Vagina (tissue), 2 donors: ENCODE data around the gene TMEM178B. TPM values are rescaled to one million over a fixed set of nuclear protein-coding genes. Genes with fewer than 3 reads are reported as not detected.

ENCODE experiments used
- DNase-seq, 2 donors: peaks; one replicate each; pipeline ENCODE4 v3.0.0-alpha.2; 2017; ENCODE audit errors: extremely low spot score in 2 of 2
- H3K27ac ChIP-seq: fragments of 200-600 bp; sonication (generic); one replicate; pipeline ENCODE4 v1.5.1; 2019
- H3K27me3 ChIP-seq: fragments of 200-600 bp; sonication (generic); one replicate; pipeline ENCODE4 v1.5.1; 2019
- H3K36me3 ChIP-seq, 2 donors: fragments of 200-600 bp; sonication (generic); one replicate each; pipeline ENCODE4 v1.5.1; 2017 to 2019
- H3K4me1 ChIP-seq: fragments of 200-600 bp; sonication (generic); one replicate; pipeline ENCODE4 v1.5.1; 2019
- H3K4me3 ChIP-seq, 2 donors: fragments of 200-600 bp; sonication (generic); 1 replicate in 1 of 2; 2 replicates in 1 of 2; pipeline ENCODE4 v1.5.1; 2016 to 2019
- H3K9me3 ChIP-seq: fragments of 200-600 bp; sonication (generic); one replicate; pipeline ENCODE4 v1.5.1; 2019
- CTCF ChIP-seq, 3 experiments: fragments of 450-650 bp in 2 of 3; fragments of 200-600 bp in 1 of 3; sonication (generic) in 1 of 3; IDR thresholded peaks; one replicate each; pipeline ENCODE4 v1.5.1; 2017 to 2019; ENCODE audit warnings: antibody characterized with exemption in 3 of 3, mild to moderate bottlenecking in 2 of 3, moderate library complexity in 2 of 3
- POLR2A ChIP-seq, 2 donors: fragments of 450-650 bp; IDR thresholded peaks; one replicate each; pipeline ENCODE4 v1.6.1; 2017; ENCODE audit warnings: antibody characterized with exemption in 2 of 2, mild to moderate bottlenecking in 2 of 2, moderate library complexity in 2 of 2
- POLR2AphosphoS5 ChIP-seq, 2 donors: sonication (generic); formaldehyde crosslinking; IDR thresholded peaks; one replicate each; pipeline ENCODE4 v1.9.0; 2017; ENCODE audit warnings: antibody characterized with exemption in 2 of 2, mild to moderate bottlenecking in 2 of 2, low read depth in 1 of 2; ENCODE audit not compliant: insufficient read depth in 1 of 2
- intact Hi-C: fragments of 100-400 bp; cut with DNase I; formaldehyde crosslinking; loops from one replicate; pipeline ENCODE4 v1.15.1; 2023
- total RNA-seq: library from RNA; depleted of rRNA; stranded (reverse); fragments of >200 nt; gene quantifications from one replicate; pipeline ENCODE4 v1.2.3, GENCODE V29; 2016

TMEM178B gene
- total RNA-seq, 1 donor from 2014 or later, result 1.2 TPM

DNA sequence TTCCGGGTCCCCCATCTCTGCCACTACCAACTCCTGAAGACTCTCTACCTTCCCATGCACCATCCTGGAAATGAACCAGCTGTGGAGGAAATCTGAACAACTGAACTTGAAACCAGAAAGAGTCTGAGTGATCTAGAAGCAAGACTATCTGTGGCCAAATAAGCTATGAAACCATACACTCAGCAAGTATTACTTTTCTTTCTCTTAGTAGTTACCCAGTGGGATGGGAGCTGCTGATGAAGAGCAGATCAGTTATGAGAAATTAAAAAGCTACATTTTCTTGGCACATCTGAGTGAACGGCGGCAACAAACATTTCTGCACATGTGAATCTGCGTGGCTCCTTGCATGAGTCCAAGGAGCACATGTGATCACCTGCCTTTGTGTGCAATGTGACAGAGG, 445.8 kb downstream of the TMEM178B start:
- Histone ChIP-seq H3K27me3 (no peaks in the 10 kb centered on the region), H3K27ac (no peak overlapping the region), H3K9me3 (no peaks in the 10 kb centered on the region), H3K4me1 (no peaks in the 10 kb centered on the region), H3K4me3 (no peak overlapping the region), H3K36me3 (no peaks in the 10 kb centered on the region)
- TF ChIP-seq POLR2AphosphoS5 (IDR thresholded peaks at IDR 0.05; ENCODE audit: insufficient read depth in 1 of 2, low read depth in 1 of 2) (no peak), CTCF (IDR thresholded peaks at IDR 0.05) (no peak), POLR2A (IDR thresholded peaks at IDR 0.05) (no peak)
- intact Hi-C loops, result no loop called here
- no peak for DNase-seq

- Histone ChIP-seq H3K27ac (no peak overlapping the region), H3K27me3 (no peaks in the 10 kb centered on the region), H3K9me3 (no peaks in the 10 kb centered on the region), H3K36me3 (no peaks in the 10 kb centered on the region), H3K4me3 (no peak overlapping the region), H3K4me1 (no peaks in the 10 kb centered on the region)
- intact Hi-C loops, result no loop called here
- no peak for TF ChIP-seq POLR2AphosphoS5 (IDR thresholded peaks at IDR 0.05; ENCODE audit: insufficient read depth in 1 of 2, low read depth in 1 of 2)
- no peak for TF ChIP-seq CTCF (IDR thresholded peaks at IDR 0.05)
- no peak for TF ChIP-seq POLR2A (IDR thresholded peaks at IDR 0.05)
- no peak for DNase-seq
These were observed 448.9 kb downstream of the TMEM178B start for GRCh38 chr7:141522657-141523342.

- no peak overlapping the region for H3K4me3 ChIP-seq
- no peaks in the 10 kb centered on the region for H3K27me3 ChIP-seq
- no peaks in the 10 kb centered on the region for H3K36me3 ChIP-seq
- TF ChIP-seq POLR2AphosphoS5 (IDR thresholded peaks at IDR 0.05; ENCODE audit: insufficient read depth in 1 of 2, low read depth in 1 of 2) (no peak), POLR2A (IDR thresholded peaks at IDR 0.05) (no peak), CTCF (IDR thresholded peaks at IDR 0.05) (no peak)
- no peaks in the 10 kb centered on the region for H3K4me1 ChIP-seq
- intact Hi-C loops, result no loop called here
- H3K9me3 ChIP-seq, result no peaks in the 10 kb centered on the region
- no peak overlapping the region for H3K27ac ChIP-seq
- DNase-seq, result no peak
These were observed 452.2 kb downstream of the TMEM178B start for GRCh38 chr7:141525973-141526514.

- Histone ChIP-seq H3K9me3 (no peaks in the 10 kb centered on the region), H3K4me3 (no peak overlapping the region), H3K27ac (no peak overlapping the region), H3K27me3 (no peaks in the 10 kb centered on the region), H3K36me3 (no peaks in the 10 kb centered on the region), H3K4me1 (no peaks in the 10 kb centered on the region)
- intact Hi-C loops, result no loop called here
- no peak for TF ChIP-seq CTCF (IDR thresholded peaks at IDR 0.05)
- no peak for TF ChIP-seq POLR2AphosphoS5 (IDR thresholded peaks at IDR 0.05; ENCODE audit: insufficient read depth in 1 of 2, low read depth in 1 of 2)
- TF ChIP-seq POLR2A (IDR thresholded peaks at IDR 0.05), result no peak
- no peak for DNase-seq
These were observed 453.2 kb downstream of the TMEM178B start for GRCh38 chr7:141527076-141527475.

DNA sequence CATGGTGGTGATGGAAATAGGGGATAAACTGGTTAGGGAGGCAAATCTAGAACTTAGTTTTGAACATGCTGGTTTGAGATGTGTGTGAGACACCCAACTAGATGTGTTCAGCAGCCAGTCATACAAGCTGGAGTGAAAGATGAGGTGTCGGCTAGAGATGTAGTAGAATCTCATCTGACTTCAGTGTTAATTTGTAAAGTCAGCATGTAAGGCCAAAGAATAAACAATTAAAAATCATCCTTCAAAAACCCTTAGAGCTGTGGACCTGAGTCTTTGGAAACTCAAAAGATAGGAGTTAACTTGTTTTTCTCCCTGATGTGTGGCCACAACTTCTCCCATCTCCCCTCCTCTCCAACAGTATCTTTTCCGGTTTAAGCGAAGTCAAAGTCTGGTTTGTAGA, 454.5 kb downstream of the TMEM178B start:
- TF ChIP-seq POLR2AphosphoS5 (IDR thresholded peaks at IDR 0.05; ENCODE audit: insufficient read depth in 1 of 2, low read depth in 1 of 2) (no peak), POLR2A (IDR thresholded peaks at IDR 0.05) (no peak), CTCF (IDR thresholded peaks at IDR 0.05) (no peak)
- intact Hi-C loops, result no loop called here
- Histone ChIP-seq H3K9me3 (no peaks in the 10 kb centered on the region), H3K4me3 (no peak overlapping the region), H3K36me3 (no peaks in the 10 kb centered on the region), H3K27ac (no peak overlapping the region), H3K27me3 (no peaks in the 10 kb centered on the region), H3K4me1 (no peaks in the 10 kb centered on the region)
- DNase-seq, result no peak
